HG02970 (cell line): ENCODE measurements around the gene FMN1.
A peak's percentile ranks its signal among the peaks of the same experiment; 100 is the strongest.

Experiments used
- ATAC-seq: cut with Tn5 transposase; IDR thresholded peaks from one replicate; pipeline ENCODE4 v1.9.1; 2021; ENCODE audit warnings: mild to moderate bottlenecking, moderate library complexity, moderate number of reproducible peaks; ENCODE audit not compliant: unreplicated experiment, low FRiP score

FMN1 gene

GRCh38 chr15:33194704-33195670 is at the start of gene FMN1:
Gene FMN1 (minus strand): TSS chr15:33194714. CDS start chr15:33154914, 39,800 bp downstream.
- ATAC-seq: peak; percentile 93

GRCh38 chr15:33243869-33244268 is 49.4 kb upstream of the FMN1 start:
- no peak for ATAC-seq

GRCh38 chr15:33243393-33243792 is 48.9 kb upstream of the FMN1 start:
- ATAC-seq: no peak

GRCh38 chr15:33242669-33243191 is 48.2 kb upstream of the FMN1 start:
- no peak for ATAC-seq

- no peak for ATAC-seq
Observed at GRCh38 chr15:33242165-33242564, 47.7 kb upstream of the FMN1 start.

- ATAC-seq: no peak
Observed at GRCh38 chr15:33236841-33237509, 42.5 kb upstream of the FMN1 start.

GRCh38 chr15:33234020-33234461 is 39.5 kb upstream of the FMN1 start:
- no peak for ATAC-seq

- ATAC-seq: no peak
Observed at GRCh38 chr15:33226559-33227181, 32.2 kb upstream of the FMN1 start.

- no peak for ATAC-seq
Observed at GRCh38 chr15:33218071-33218491, 23.6 kb upstream of the FMN1 start.

GRCh38 chr15:33215941-33216872 is 21.7 kb upstream of the FMN1 start:
- no peak for ATAC-seq

GRCh38 chr15:33211176-33211808 is 16.8 kb upstream of the FMN1 start:
- ATAC-seq: no peak

GRCh38 chr15:33209575-33210481 is 15.3 kb upstream of the FMN1 start:
- ATAC-seq: no peak

GRCh38 chr15:33207646-33208045 is 13.1 kb upstream of the FMN1 start:
- ATAC-seq: no peak

- ATAC-seq: no peak
Observed at GRCh38 chr15:33206366-33206765, 11.9 kb upstream of the FMN1 start.

GRCh38 chr15:33204926-33205325 is 10.4 kb upstream of the FMN1 start:
- ATAC-seq: no peak

GRCh38 chr15:33204087-33204486 is 9.6 kb upstream of the FMN1 start:
- no peak for ATAC-seq

GRCh38 chr15:33201491-33202231 is 7.1 kb upstream of the FMN1 start:
- ATAC-seq: peak; percentile 77

- no peak for ATAC-seq
Observed at GRCh38 chr15:33200903-33201302, 6.4 kb upstream of the FMN1 start.
